ENCODE measurements around the gene INO80D. TPM values are rescaled to one million over a fixed set of nuclear protein-coding genes. Genes with fewer than 3 reads are reported as not detected.

Gene INO80D
- total RNA-seq, 4 donors from 2014 or later: 20.8 to 102 (median 56.4) TPM

- Histone ChIP-seq H3K4me3 (no peak overlapping the region), H3K4me1 (no peaks in the 10 kb centered on the region), H3K27ac (no peak overlapping the region), H3K27me3 (no peaks in the 10 kb centered on the region), H3K36me3 (no peaks in the 10 kb centered on the region), H3K9me3 (no peaks in the 10 kb centered on the region)
- DNase-seq: no peak
- TF ChIP-seq, protein P1, sequence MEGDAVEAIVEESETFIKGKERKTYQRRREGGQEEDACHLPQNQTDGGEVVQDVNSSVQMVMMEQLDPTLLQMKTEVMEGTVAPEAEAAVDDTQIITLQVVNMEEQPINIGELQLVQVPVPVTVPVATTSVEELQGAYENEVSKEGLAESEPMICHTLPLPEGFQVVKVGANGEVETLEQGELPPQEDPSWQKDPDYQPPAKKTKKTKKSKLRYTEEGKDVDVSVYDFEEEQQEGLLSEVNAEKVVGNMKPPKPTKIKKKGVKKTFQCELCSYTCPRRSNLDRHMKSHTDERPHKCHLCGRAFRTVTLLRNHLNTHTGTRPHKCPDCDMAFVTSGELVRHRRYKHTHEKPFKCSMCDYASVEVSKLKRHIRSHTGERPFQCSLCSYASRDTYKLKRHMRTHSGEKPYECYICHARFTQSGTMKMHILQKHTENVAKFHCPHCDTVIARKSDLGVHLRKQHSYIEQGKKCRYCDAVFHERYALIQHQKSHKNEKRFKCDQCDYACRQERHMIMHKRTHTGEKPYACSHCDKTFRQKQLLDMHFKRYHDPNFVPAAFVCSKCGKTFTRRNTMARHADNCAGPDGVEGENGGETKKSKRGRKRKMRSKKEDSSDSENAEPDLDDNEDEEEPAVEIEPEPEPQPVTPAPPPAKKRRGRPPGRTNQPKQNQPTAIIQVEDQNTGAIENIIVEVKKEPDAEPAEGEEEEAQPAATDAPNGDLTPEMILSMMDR (IDR thresholded peaks at IDR 0.05): no peak
- no peak for TF ChIP-seq POLR2A (IDR thresholded peaks at IDR 0.05)
Observed at GRCh38 chr2:206069417-206069816, 16.6 kb downstream of the INO80D start.

DNA sequence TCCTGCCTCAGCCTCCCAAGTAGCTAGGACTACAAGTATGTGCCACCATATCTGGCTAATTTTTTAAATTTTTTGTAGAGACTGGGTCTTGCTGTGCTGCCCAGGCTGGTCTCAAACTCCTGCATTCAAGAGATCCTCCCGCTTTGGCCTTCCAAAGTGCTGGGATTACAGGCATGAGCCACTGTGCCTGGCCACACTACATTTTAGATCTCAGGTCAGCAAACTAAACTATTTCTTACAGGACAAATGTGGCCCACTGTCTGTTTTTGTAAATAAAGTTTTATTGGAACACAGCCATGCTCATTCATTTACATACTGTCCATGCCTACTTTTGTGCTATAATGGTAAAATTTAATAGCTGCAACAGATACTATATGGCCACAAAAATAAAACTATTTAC, 17.8 kb downstream of the INO80D start:
- Histone ChIP-seq H3K9me3 (no peaks in the 10 kb centered on the region), H3K27me3 (no peaks in the 10 kb centered on the region), H3K4me1 (no peaks in the 10 kb centered on the region), H3K27ac (no peak overlapping the region), H3K36me3 (no peaks in the 10 kb centered on the region), H3K4me3 (no peak overlapping the region)
- no peak for TF ChIP-seq POLR2A (IDR thresholded peaks at IDR 0.05)
- TF ChIP-seq, protein P1 (IDR thresholded peaks at IDR 0.05): no peak
- DNase-seq: no peak

GRCh38 chr2:206064077-206064476, 21.9 kb downstream of the INO80D start:
- no peak overlapping the region for H3K27ac ChIP-seq
- H3K36me3 ChIP-seq: peaks cover 0 to 26% (median 0%) of the 10 kb centered on the region in 3 donors
- H3K4me1 ChIP-seq: no peaks in the 10 kb centered on the region
- TF ChIP-seq POLR2A (IDR thresholded peaks at IDR 0.05): no peak
- H3K9me3 ChIP-seq: no peaks in the 10 kb centered on the region
- no peak for DNase-seq
- no peak overlapping the region for H3K4me3 ChIP-seq
- H3K27me3 ChIP-seq: no peaks in the 10 kb centered on the region

DNA sequence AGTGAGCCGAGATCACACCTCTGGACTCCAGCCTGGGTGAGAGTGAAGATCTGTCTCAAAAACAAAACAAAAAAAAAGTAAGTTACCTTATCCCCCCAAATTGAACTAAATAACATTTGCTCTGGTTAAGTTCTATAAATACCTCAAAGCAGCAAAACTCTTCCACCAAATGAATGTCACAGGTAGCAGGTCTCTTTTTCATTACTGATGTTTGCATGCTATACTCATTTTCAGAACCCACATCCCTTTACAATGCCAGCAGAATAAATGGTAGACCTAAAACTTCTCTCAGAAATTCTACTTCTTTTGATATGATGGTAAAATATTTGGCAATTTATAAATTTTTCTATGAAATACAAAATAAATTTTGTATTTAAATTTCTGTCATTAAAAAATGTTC, 22.3 kb downstream of the INO80D start:
- Histone ChIP-seq H3K9me3 (no peaks in the 10 kb centered on the region), H3K27ac (no peak overlapping the region), H3K4me3 (no peak overlapping the region), H3K4me1 (no peaks in the 10 kb centered on the region), H3K27me3 (no peaks in the 10 kb centered on the region), H3K36me3 (peaks cover 0 to 26% (median 0%) of the 10 kb centered on the region in 3 donors)
- TF ChIP-seq POLR2A (IDR thresholded peaks at IDR 0.05): no peak
- TF ChIP-seq, protein P1 (IDR thresholded peaks at IDR 0.05): no peak
- no peak for DNase-seq

- Histone ChIP-seq H3K27me3 (no peaks in the 10 kb centered on the region), H3K27ac (no peak overlapping the region), H3K4me1 (no peaks in the 10 kb centered on the region), H3K9me3 (no peaks in the 10 kb centered on the region), H3K4me3 (no peak overlapping the region), H3K36me3 (peaks cover 0 to 26% (median 0%) of the 10 kb centered on the region in 3 donors)
- no peak for DNase-seq
- TF ChIP-seq POLR2A (IDR thresholded peaks at IDR 0.05): no peak
- TF ChIP-seq, protein P1 (IDR thresholded peaks at IDR 0.05): no peak
Observed at GRCh38 chr2:206062724-206063123, 23.2 kb downstream of the INO80D start.

DNA sequence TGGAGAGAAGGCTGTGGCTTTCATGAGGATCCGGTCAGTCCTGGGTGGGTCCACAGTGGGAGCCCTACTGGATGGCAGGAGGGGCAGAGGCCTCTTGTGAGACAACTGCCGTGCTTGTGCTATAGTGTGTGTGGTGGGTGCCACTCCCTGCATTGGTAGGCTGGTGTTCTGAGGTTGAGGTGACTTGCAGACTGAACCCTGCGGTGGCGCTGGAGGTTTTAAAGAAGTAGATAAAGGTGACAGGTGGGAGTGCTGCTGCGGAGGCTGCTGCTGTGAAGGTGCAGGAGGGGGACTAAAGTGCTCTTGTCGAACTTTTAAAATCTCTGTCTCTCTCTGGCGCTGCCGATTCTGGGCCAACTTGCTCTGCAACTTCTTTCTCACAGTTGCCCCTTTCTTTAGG, 29.7 kb downstream of the INO80D start:
- Histone ChIP-seq H3K4me1 (no peaks in the 10 kb centered on the region), H3K9me3 (no peaks in the 10 kb centered on the region), H3K36me3 (peaks cover 0 to 44% (median 0%) of the 10 kb centered on the region in 3 donors), H3K27ac (no peak overlapping the region), H3K4me3 (no peak overlapping the region), H3K27me3 (no peaks in the 10 kb centered on the region)
- TF ChIP-seq, protein P1 (IDR thresholded peaks at IDR 0.05): no peak
- TF ChIP-seq POLR2A (IDR thresholded peaks at IDR 0.05): no peak
- no peak for DNase-seq

Measured in Peyer's patch (tissue), 4 donors.